ENCODE measurements around the gene TAP2.

DNA sequence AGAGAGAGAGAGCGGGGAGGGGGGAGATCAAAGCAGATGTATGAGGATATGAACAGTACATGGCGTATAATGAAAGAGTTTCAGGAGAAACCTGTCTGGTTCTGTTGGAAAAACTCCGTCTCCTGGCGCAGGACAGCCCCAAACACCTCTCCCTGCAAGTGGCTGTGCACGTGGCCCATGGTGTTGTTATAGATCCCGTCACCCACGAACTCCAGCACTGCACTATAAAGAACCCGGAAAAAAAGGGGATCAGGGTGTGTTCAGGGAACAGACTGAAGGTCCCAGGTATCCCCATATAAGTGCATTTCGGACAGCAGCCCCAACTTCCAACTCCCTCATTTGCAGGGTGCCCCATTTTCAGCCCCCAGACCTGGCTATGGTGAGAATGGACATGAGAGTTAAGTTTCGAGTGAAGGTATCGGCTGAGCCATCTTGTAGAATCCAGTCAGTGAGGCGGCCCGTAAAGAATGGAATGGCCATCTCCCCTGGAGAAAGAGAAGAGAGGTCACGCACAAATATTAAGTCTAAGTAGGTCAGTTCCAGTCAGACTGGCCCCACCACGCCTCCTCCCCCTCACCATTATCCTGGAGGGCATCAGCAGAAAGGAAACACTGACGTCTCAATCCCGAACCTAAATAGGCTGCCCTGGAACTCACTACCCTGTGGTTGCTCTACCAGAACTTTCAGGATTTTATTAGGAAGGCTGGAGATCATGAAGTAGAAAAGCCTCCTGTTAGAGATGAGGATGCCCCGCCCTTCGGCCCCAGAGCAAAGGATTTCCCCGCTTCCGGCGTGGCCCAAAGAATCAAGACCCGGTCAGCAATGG, 13.7 kb upstream of the TAP2 start:
- TF ChIP-seq, protein P1, sequence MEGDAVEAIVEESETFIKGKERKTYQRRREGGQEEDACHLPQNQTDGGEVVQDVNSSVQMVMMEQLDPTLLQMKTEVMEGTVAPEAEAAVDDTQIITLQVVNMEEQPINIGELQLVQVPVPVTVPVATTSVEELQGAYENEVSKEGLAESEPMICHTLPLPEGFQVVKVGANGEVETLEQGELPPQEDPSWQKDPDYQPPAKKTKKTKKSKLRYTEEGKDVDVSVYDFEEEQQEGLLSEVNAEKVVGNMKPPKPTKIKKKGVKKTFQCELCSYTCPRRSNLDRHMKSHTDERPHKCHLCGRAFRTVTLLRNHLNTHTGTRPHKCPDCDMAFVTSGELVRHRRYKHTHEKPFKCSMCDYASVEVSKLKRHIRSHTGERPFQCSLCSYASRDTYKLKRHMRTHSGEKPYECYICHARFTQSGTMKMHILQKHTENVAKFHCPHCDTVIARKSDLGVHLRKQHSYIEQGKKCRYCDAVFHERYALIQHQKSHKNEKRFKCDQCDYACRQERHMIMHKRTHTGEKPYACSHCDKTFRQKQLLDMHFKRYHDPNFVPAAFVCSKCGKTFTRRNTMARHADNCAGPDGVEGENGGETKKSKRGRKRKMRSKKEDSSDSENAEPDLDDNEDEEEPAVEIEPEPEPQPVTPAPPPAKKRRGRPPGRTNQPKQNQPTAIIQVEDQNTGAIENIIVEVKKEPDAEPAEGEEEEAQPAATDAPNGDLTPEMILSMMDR (IDR thresholded peaks at IDR 0.05; ENCODE audit: insufficient read depth, low read length, poor library complexity, severe bottlenecking) = no peak
- TF ChIP-seq EZH2phosphoT487 (conservative IDR thresholded peaks at IDR 0.05; ENCODE audit: low read length) = no peak

Data from SU-DHL-6 (cell line).